HG03175 (cell line): ENCODE results near the gene METRNL.
"Not testable (repeated sequence)": the region's sequence is repeated elsewhere in the genome, so short reads cannot be mapped to it uniquely, and the experiment has no call there.

Experiments used
- ATAC-seq: cut with Tn5 transposase; IDR thresholded peaks from one replicate; pipeline ENCODE4 v1.9.1; 2021; ENCODE audit warnings: mild to moderate bottlenecking, moderate library complexity; ENCODE audit not compliant: unreplicated experiment

Gene METRNL

DNA sequence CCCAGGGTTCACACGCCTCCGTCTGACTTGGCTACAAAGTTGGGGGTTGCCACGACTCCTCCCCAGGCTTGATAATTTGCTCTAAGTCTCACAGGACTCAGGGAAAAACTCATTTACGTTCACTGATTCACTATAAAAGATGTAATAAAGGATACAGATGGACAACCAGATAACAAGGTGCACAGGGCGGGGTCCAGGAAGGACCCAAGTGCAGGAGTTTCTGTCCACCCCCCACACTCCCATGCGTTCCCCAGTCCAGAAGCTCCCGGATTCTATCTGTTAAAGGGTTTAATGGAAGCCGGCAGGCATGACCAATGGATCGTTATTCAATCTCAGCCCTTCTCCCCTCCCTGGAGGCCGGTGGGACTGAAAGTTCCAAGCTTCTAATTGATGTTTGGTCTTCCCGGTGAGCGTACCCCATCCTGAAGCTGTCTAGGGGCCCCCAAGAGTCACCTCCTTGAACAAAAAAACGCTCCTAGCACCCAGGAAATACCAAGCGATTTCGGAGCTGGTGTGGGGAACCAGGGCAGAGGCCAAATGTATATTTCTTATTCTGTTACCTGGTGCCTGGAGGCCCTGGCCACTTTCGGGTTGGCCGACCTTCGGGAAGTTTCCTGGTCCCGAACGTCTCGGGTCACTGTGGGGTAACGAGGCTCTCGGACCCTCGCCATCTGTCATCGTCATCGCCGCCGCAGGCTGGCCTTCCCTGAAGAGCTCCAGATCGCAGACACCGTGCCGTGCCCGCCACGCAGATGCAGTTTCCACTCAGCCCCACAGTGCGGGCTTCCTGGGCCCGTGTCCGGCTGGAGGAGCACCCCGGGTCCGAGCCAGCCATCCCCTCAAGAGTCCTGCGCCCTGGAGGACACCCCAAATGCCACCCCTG, 13.5 kb upstream of the METRNL start:
- ATAC-seq = no peak

DNA sequence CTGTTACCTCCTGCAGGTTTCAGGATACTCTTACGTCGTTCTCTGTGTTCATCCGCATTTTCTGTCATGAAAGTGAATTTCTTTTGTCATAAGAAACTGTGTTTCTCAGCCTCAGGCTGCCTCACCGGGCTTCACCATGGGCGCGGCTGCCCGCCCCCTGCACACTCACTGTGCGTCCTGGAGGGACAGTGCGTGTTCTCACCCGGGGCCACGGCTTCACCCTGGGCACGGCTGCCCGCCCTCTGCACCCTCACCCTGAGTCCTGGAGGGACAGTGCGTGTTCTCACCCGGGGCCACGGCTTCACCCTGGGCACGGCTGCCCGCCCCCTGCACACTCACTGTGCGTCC, 12.9 kb upstream of the METRNL start:
- not testable (repeated sequence) for ATAC-seq

DNA sequence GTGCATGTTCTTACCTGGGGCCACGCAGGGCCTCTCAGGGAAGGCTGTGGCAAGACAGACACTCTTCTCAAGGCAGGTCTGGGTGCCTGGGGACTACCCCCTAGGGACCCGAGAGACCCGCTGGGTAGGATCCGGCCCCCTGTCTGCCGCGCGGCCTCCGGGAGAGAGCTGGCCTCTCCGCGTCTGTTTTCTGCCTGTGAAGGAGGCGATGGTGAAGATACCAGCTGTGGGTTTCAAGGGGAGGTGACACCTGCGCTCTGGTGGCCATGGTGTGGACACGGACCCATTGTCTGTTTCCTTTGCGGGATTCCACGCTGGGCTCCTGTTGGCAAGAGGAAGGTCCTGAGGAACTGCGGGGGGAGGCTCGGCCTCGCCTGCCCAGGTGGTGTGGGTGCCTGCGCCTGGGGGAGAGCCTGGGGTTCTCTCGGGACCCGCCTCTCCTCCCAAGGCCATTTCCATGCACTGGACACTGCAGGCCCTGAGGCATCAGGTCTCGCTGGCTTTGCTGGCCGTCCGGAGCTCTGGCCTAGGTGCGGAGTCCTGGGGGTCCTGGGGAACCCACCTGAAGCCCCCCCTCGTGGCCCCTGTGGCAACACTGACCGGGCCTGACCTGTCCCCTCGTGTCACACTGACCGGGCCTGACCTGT, 12.2 kb upstream of the METRNL start:
- ATAC-seq = no peak

DNA sequence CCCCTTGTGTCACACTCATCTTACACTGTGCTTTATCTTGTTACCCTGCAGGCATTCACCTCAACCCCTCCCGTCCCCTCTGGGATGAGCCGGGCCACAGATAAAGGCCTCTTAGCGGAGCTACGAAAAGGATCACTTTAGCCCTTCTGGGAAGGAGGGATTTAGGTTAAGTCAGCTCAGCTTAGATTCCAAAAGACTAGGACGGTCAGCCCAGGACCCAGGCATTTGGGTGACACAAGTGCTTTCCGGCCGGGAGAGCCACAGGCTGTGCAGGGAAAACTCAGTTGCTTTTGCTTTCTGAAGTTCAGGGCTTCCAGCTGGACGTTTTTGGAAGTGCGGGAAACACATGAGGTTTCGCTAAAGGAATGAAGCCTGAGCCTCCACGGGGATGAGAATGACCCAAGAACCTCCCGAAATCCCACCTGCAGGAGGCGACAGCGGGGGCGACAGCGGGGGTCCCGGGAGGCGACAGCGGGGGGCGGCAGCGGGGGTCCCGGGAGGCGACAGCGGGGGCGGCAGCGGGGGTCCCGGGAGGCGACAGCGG, 11.6 kb upstream of the METRNL start:
- ATAC-seq = no peak

DNA sequence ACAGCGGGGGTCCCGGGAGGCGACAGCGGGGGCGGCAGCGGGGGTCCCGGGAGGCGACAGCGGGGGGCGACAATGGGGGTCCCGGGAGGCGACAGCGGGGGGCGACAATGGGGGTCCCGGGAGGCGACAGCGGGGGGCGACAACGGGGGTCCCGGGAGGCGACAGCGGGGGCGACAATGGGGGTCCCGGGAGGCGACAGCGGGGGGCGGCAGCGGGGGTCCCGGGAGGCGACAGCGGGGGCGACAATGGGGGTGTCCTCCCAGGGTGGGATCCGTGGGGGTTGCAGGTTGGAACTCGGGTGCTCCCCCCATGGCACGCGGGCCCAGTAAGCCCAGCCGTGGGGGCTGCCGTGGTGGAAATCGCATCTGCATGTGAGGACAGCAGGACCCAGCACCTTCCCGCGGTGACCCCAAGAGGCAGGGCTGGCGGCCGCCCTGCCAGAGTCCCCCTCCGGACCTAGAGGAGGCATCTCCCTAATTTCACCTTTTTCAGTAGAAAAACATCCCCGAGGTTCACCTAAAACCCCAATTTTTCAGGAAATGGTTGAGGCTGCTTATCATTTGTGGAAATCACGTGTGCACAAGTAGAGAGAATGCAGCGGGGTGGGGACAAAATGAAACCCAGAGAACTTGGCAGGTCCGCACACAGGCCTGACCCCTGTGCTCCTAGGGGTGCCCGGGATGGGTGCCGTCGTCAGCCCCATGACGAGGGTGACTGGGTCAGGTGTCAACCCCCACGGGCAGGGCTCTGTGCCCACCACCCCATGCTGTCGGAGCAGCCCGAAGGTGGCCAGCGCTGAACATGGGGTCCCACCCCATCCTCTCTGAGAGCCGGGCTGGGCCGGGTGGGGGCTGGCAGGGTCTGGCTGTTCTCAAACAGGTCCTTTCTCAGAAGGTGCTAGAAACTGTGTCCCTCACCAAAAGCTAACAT, 10.5 kb upstream of the METRNL start:
- no peak for ATAC-seq

DNA sequence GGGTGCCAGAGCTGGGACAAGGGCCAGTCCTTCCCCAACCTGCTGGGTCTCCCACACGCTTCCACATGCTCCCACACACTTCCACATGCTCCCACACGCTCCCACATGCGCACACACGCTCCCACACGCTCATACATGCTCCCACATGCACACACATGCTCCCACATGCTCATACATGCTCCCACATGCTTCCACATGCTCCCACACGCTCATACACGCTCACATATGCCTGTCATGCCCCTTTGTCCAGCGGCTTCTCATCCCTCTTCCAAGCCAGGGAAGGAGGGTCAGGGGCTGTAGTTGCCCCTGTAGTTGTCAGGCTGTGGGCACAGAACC, 9.9 kb upstream of the METRNL start:
- ATAC-seq = no peak

DNA sequence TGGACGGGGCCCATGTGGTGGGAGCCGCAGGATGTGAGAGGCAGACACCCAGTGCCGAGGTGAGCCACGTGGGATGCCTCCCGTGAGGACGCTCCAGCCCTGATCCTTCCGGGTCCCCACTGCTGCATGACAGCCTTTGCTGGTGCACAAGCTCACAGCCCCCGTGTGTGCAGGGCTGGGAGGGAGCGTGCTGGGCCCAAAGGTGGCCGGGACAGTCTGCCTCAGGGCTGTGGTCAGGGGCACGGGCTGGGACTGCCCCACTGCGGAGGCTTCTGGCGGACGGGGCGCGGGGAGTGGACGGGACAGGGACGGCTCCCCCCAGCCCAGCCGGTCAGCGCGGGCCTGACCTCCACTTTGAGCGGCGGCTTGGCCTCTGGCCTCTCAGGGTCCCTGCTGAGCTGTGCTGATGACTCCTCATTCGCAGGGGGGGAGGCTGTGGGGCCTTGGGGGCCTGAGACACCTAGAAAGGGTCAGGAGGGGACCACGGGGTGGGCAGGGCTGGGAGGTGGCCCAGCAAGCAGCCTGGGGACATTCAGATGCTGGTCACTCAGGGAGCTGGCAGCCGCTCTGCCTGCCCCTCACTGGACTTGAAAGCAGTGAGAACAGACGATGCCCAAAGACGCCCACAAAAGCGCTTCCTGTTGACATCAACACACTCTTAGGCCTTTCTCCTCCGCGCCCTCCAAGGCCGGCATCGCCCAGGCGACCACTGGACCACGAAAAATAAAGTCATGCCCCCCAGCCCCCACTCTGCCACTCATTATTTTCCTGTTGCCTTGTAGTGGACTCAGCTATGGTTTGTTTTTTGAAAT, 9.3 kb upstream of the METRNL start:
- ATAC-seq = no peak

DNA sequence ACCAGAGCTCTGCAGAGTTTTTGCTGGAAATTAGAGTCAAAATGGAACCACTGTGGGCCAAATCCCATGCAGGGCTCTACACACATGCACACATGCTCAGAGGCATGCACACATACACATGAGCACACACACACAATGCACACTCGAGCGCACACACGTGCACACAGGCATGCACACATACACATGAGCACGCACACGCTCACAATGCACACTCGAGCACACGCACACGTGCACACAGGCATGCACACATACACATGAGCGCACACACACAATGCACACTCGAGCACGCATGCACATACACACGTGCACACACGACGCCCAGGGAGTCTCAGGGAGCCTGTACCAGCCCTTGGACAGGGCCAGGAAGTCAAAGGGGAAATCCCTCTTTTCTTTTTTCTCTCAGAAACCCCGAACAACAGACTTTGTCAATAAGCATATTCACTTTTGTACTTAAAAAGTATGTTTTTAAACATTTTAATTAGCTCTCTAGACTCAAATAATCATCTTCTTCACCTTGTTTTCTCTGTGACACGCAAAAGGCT, 8.5 kb upstream of the METRNL start:
- ATAC-seq = no peak

DNA sequence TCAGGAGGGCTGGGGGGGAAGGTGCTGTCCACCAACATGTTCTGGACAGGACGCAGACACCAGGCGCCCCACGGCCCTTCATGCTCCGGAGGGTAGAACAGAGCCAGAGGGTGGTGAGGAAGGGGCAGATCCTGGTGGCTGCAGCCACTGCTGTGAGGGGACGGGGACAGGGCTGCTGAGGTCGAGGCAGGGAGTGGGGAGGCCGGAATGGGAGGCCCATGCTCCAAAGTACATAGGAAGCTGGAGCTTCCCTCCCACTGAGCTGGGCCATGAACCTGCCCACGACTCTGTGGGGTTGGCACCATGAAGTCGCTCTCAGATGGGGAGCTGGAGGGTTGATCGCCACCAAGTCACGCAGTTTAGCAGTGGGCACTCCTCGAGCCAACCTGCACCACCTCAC, 8.0 kb upstream of the METRNL start:
- no peak for ATAC-seq

DNA sequence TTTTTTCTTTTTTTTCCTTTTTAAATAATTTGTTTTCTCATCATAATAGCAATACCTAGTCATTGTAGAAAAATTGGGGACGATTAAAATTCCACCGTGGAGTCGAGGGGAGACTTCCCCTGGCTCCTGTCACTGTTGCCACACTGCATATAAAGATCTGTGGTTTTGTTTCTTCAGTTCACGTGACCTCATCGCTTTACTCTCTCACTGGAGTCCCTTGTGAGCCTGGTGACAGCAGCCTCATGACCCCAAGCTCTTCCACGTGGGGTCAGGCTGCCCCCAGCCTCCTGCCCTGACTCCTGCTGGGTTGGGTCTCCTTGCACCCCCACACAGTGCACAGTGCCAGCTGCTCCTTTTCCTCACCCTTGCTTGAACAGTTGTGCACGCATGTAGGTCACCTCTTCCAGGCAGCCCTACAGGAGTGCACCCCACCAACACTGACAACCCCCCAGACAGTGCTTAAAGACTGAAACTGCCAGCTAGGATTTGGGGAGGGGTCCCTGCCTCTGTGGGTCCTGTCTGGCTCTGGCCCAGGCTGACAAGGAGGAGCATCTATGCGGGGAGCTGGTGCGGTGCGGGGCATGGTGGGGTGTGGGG, 7.3 kb upstream of the METRNL start:
- ATAC-seq = no peak

DNA sequence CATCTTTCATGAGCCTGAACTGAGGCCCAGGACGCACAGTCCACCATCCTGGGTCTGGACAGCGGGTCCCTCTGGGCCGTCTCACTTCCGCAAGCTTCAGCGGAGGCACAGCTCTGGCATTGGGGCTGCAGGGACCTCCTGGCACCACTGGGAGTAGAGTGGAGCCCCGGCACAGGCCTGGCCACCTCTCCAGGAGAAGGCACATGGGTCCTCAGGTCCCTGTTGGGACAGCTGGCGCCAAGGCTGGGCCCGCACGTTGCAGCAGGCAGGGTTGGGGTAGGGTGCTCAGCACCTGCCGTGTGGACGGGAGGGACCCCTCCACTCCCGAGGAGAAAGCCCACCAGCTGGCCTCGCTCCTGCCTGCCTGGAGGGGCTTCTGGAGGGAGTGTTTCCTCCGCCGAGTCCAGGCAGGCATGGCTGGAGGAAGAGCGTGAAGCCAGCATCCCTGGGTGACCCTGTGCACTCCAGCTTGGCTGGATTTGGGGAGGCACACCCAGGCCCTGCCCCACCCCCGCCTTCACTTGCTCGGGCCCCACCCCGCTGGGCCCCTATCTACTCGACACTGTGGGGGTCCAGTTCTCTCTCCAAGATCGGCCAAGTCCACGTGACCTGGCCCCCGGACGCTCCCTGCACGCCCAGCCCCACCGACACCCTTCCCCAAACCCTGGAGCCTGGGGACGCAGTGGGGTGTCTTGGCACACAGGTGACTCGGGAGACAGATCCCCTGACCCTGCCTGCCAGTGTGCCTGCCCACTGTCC, 6.6 kb upstream of the METRNL start:
- no peak for ATAC-seq

DNA sequence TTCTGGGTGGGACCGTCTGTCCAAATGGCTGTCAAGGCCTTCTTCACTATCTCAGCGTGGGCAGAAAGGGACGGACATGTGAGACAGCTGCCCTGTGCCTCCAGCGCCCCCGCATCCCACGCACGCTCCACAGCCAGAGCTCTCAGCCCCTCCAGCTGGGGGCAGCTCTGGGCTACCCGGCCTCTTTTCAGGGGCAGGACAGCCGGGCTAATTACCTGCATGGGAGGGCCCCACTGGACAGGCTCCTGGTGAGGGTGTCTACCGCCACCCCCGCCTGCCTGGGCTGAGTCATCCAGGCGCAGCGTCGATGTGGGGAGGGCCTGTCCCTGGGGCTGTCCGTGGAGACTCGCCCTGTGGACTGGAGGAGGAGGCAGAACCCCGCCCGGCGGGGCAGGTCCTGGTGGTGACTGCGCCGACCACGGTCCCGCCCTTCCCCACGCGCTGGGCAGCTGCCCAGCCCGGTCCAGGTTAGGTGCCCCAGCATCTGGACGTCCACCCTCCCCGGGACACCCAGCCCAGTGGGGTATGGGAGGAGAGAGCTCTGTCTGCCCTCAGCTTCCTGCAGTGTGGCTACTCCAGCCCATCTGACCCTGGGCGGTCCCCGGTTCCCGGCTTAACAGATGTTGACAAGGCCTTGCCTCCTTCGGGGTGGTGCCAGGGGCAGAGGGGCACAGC, 5.9 kb upstream of the METRNL start:
- no peak for ATAC-seq

DNA sequence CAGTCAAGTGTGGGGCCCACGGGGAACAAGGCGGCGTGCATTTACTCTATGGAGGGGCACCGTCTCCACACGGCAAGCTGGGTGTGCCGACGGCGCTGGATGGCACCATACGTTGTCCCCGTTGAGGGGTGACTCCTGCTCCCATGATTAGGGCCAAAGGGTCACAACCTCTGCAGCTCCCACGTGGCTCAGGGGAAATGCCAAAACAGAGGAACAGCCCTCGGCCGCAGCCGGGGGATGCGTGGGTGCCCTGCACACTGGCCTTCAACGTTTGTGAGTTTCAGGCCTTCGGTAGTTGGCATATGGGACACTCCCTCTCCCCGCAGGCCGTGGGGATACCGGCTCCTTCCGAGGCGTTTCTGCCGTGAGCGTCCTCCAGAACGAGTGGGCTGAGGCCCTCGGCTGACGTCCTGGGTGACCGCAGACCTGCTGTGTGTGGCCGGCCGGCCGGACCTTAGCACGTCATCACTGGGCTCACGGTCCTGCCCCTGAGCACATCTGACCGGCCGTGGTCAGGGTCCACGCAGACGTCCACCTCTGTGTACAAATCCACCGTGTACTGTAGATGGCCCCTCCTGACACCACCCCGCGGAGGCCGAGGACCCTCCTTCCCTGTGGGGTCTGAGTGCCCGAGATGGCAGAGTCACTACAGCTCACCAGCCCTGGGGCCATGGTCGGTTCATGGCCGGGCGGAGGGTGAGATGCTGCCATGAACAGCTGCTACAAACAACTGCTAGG, 4.8 kb upstream of the METRNL start:
- ATAC-seq = no peak

DNA sequence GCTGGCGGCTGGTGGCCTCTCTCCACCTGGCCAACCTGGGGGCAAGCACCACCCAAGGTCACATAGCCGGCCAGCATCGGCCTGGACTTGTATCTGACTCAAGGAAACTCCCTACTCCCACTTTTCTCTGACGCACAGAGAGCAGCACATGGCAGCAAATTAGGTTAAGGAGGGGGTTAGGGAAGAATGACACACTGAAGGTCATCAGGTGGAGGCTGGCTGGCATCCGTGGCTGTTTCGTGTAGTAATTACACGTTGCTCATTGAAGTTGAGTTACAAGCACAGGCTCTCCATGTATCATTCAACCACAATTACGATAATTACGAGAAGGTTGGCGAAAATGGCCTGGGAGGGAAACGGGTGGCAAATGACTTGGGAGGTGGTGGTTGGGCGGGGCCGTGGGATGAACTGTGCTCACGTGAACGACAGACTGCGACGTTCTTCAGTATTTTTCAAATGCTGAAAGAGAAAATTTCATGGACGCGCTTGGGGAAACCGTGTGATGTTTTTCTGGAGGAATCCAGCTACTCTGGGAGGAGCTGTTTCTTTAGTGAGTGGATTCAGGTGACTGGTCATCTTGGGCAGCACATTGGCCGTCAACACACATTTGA, 4.0 kb upstream of the METRNL start:
- ATAC-seq = no peak

DNA sequence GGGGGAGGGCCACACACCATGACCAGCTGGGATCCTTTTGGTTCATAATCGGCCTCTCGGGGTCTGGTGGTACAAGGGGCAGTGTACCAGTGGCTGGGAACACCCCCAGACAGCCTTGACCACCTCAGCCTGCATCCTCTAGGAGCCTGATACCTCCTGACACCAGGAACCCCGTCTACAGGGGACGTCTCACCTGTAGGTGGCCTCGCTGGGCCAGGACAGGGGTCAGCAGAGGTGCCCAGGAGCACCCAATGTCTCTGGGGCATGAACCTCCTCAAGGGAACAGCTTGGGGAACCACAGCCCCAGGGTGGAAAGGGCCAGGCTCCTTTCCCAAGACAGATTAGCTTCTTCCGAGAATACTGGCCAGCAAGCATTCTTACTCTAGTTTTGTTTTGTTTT, 2.5 kb upstream of the METRNL start:
- no peak for ATAC-seq

DNA sequence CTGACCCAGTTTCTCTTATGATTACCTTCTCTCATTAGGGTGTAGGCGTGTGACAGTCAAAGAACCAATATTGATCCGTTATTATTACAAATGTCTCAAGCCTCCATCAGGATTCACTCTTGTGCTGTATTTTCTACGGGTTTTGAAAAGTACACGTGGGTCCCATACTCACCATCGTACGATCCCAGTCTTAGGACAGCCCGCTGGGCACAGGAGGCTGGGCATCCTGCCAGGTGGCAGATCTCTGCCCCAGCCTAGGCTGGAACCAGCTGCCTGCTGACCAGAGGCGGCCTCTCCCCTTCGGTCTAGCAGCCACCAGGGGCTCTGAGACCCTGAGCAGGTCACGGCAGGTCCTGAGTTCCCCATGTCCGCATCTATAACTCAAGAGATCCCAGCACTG, 2.0 kb upstream of the METRNL start:
- ATAC-seq = no peak

DNA sequence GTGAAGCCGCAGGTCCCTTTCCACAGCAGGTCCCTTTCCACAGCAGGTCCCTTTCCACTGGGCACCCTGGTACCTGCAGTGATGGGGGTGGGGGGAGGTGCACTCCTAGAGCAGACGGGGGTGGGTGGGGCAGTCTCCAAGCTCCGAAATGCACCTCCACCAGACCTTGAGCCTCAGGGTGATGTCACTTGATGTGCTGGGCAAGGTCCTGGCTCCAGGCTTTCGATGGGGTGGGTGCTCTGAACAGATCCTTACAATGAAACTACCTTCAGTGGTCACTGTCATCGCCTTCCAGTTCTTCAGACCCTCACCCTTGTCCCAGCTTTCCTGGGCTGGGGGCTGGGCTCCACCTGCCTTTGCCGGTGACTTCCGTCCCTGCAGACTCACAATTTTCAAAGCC, 1.5 kb upstream of the METRNL start:
- no peak for ATAC-seq
